ENCODE results near the gene NF1.

NF1 gene

GRCh38 chr17:31355935-31356334 lies 261.2 kb downstream of the NF1 start:
- Histone ChIP-seq H3K4me3 (no peak overlapping the region), H3K27ac (no peak overlapping the region)
- DNase-seq (ENCODE audit: low spot score) = no peak
- no peak for TF ChIP-seq CTCF (IDR thresholded peaks at IDR 0.05)

GRCh38 chr17:31357091-31357490 lies 262.3 kb downstream of the NF1 start:
- TF ChIP-seq CTCF (IDR thresholded peaks at IDR 0.05) = no peak
- H3K4me3 ChIP-seq = no peak overlapping the region
- no peak for DNase-seq (ENCODE audit: low spot score)
- no peak overlapping the region for H3K27ac ChIP-seq

GRCh38 chr17:31357839-31358394 lies 263.1 kb downstream of the NF1 start:
- no peak overlapping the region for H3K4me3 ChIP-seq
- no peak overlapping the region for H3K27ac ChIP-seq
- DNase-seq (ENCODE audit: low spot score) = no peak
- TF ChIP-seq CTCF (IDR thresholded peaks at IDR 0.05) = no peak

GRCh38 chr17:31364012-31364411 lies 269.2 kb downstream of the NF1 start:
- Histone ChIP-seq H3K27ac (no peak overlapping the region), H3K4me3 (no peak overlapping the region)
- DNase-seq (ENCODE audit: low spot score) = no peak
- no peak for TF ChIP-seq CTCF (IDR thresholded peaks at IDR 0.05)

GRCh38 chr17:31366088-31366487 lies 271.3 kb downstream of the NF1 start:
- no peak for DNase-seq (ENCODE audit: low spot score)
- Histone ChIP-seq H3K27ac (no peak overlapping the region), H3K4me3 (no peak overlapping the region)
- no peak for TF ChIP-seq CTCF (IDR thresholded peaks at IDR 0.05)

- TF ChIP-seq CTCF (IDR thresholded peaks at IDR 0.05) = no peak
- no peak for DNase-seq (ENCODE audit: low spot score)
Observed at GRCh38 chr17:31369266-31369665, 274.5 kb downstream of the NF1 start.

GRCh38 chr17:31371511-31372097 lies 276.8 kb downstream of the NF1 start:
- no peak for TF ChIP-seq CTCF (IDR thresholded peaks at IDR 0.05)
- H3K27ac ChIP-seq = no peak overlapping the region
- no peak overlapping the region for H3K4me3 ChIP-seq
- DNase-seq (ENCODE audit: low spot score) = no peak

More at GRCh38 chr17:31369266-31369665, 274.5 kb downstream of the NF1 start:
- no peak overlapping the region for H3K27ac ChIP-seq
- no peak overlapping the region for H3K4me3 ChIP-seq
